Psoas muscle (tissue), 8 donors: ENCODE results near the gene HMG20B. TPM values are rescaled to one million over a fixed set of nuclear protein-coding genes. Genes with fewer than 3 reads are reported as not detected.

Experiments
- ATAC-seq, 4 donors: fragments of 200-7000 bp; cut with Tn5 transposase; one replicate each; pipeline ENCODE4 v1.9.1; 2020; ENCODE audit warnings: moderate library complexity in 3 of 4, mild to moderate bottlenecking in 2 of 4
- DNase-seq, 2 donors: peaks; one replicate each; pipeline ENCODE4 v3.0.0-alpha.2; 2020
- H3K27ac ChIP-seq: fragments of 200-600 bp; one replicate; pipeline ENCODE4 v1.8.0; 2022
- H3K27me3 ChIP-seq, 3 donors: fragments of 200-600 bp in 1 of 3; one replicate each; pipeline versions ENCODE4 v1.6.1 to v1.8.0; 2013 to 2022; ENCODE audit warnings: low read length in 2 of 3, mild to moderate bottlenecking in 2 of 3, moderate library complexity in 1 of 3; ENCODE audit not compliant: insufficient read depth in 3 of 3
- H3K36me3 ChIP-seq, 2 donors: fragments of 200-600 bp in 1 of 2; one replicate each; pipeline versions ENCODE4 v1.6.1 to v1.8.0; 2013 to 2022; ENCODE audit warnings: low read depth in 1 of 2, mild to moderate bottlenecking in 1 of 2, moderate library complexity in 1 of 2; ENCODE audit not compliant: insufficient read depth in 1 of 2
- H3K4me1 ChIP-seq: fragments of 200-600 bp; one replicate; pipeline ENCODE4 v1.8.0; 2022
- H3K4me3 ChIP-seq: fragments of 200-600 bp; one replicate; pipeline ENCODE4 v1.8.0; 2022; ENCODE audit warnings: mild to moderate bottlenecking
- H3K9me3 ChIP-seq: fragments of 200-600 bp; one replicate; pipeline ENCODE4 v1.8.0; 2022
- CTCF ChIP-seq: fragments of 200-600 bp; IDR thresholded peaks from one replicate; pipeline ENCODE4 v1.8.0; 2022; ENCODE audit warnings: antibody characterized with exemption
- WGBS, 3 donors: extraction: QIAGEN DNeasy Blood & Tissue Kit; methylation state at CpG; one replicate each; pipeline versions ENCODE4 v1.1.6 to v1.1.7; 2013; 5-methylcytosine and 5-hydroxymethylcytosine counted together
- intact Hi-C, 2 donors: fragments of 100-400 bp; cut with DNase I; formaldehyde crosslinking; loops; one replicate each; pipeline versions ENCODE4 v1.11.0 to v1.14.2; 2022
- polyA plus RNA-seq, 3 donors: library from polyadenylated mRNA; stranded (reverse); fragments of 200-250 nt; gene quantifications; one replicate each; pipeline ENCODE4 v1.2.3, GENCODE V29; 2013
- total RNA-seq, 4 donors: library from RNA; stranded (reverse); fragmentation: NEBNext Ultra II Directional in 2 of 4; extraction: Animal tissue kit (Norgen Biotek cat#: 25700) in 2 of 4; gene quantifications; one replicate each; pipeline versions ENCODE4 v1.2.1 to v1.2.4, GENCODE V29; 2021 to 2023
- donor health status: healthy with polysubstance abuse.
- donor health status: DM: no; HTN: no; CAD: no; lungs with moderate emphysema.
- donor health status: Bipolar disorder and iron deficiency.
- donor health status: healthy.
- donor health status: DM: yes; HTN: yes; CAD: no.
- donor health status: DM: no; HTN: no; CAD: no.
- donor health status: DM: no; HTN: no; CAD: no.
- donor health status: DM: yes; HTN: yes; CAD: no.

Gene HMG20B
- total and polyA plus RNA-seq, 7 donors, result 14.3 to 27.2 (median 24.7) TPM

- no peak overlapping the region for H3K27ac ChIP-seq
- no peak for DNase-seq
- intact Hi-C loops, result no loop called here
Measured at GRCh38 chr19:3547301-3547731, 25.4 kb upstream of the HMG20B start.

GRCh38 chr19:3547767-3548282 is 24.9 kb upstream of the HMG20B start:
- H3K27ac ChIP-seq, result no peak overlapping the region
- WGBS, 3 donors, result 79 to 88% (median 84%) methylated on average over 31 to 36 of the region's 36 CpGs
- peaks cover 0 to 30% of the 10 kb centered on the region in 2 donors for H3K36me3 ChIP-seq
- no peaks in the 10 kb centered on the region for H3K9me3 ChIP-seq
- DNase-seq, result no peak
- intact Hi-C loops, result no loop called here
- H3K27me3 ChIP-seq, result no peaks in the 10 kb centered on the region
- no peaks in the 10 kb centered on the region for H3K4me1 ChIP-seq
- no peak for ATAC-seq
- H3K4me3 ChIP-seq, result no peak overlapping the region
- no peak for TF ChIP-seq CTCF

More at GRCh38 chr19:3547301-3547731, 25.4 kb upstream of the HMG20B start:
- Histone ChIP-seq H3K4me3 (no peak overlapping the region), H3K27me3 (no peaks in the 10 kb centered on the region), H3K4me1 (no peaks in the 10 kb centered on the region), H3K9me3 (no peaks in the 10 kb centered on the region), H3K36me3 (peaks cover 0 to 30% of the 10 kb centered on the region in 2 donors)
- no peak for ATAC-seq
- TF ChIP-seq CTCF, result peak; percentile 38
- WGBS, 3 donors, result 83 to 89% (median 85%) methylated on average over 15 of the region's 15 CpGs

- Histone ChIP-seq H3K4me3 (no peak overlapping the region), H3K4me1 (no peaks in the 10 kb centered on the region), H3K27ac (no peak overlapping the region), H3K9me3 (no peaks in the 10 kb centered on the region), H3K27me3 (no peaks in the 10 kb centered on the region), H3K36me3 (peaks cover 0 to 30% of the 10 kb centered on the region in 2 donors)
- 72 to 78% (median 75%) methylated on average over 14 of the region's 14 CpGs for WGBS, 3 donors
- intact Hi-C loops, result no loop called here
- ATAC-seq (no peak), DNase-seq (no peak)
- no peak for TF ChIP-seq CTCF
Measured at GRCh38 chr19:3548606-3549005, 24.1 kb upstream of the HMG20B start.

GRCh38 chr19:3549816-3550215 is 22.9 kb upstream of the HMG20B start:
- no peak for ATAC-seq
- no peak for TF ChIP-seq CTCF
- H3K4me1 ChIP-seq, result no peaks in the 10 kb centered on the region
- 78 to 82% (median 81%) methylated on average over 10 of the region's 10 CpGs for WGBS, 3 donors
- H3K9me3 ChIP-seq, result no peaks in the 10 kb centered on the region
- DNase-seq, result no peak
- H3K36me3 ChIP-seq, result peaks cover 0 to 30% of the 10 kb centered on the region in 2 donors
- intact Hi-C loops, result loop anchor here in 1 of 2 donors (10.0 kb wide), 1 partner anchor 155 kb away; the partner anchor contains the start of genes PIP5K1C and TJP3
- no peak overlapping the region for H3K4me3 ChIP-seq
- no peaks in the 10 kb centered on the region for H3K27me3 ChIP-seq
- no peak overlapping the region for H3K27ac ChIP-seq
